Endothelial cell of umbilical vein (primary cell): ENCODE results near the gene DDX10. TPM values are rescaled to one million over a fixed set of nuclear protein-coding genes. Genes with fewer than 3 reads are reported as not detected.

Experiments used
- BruUV-seq: library from RNA; stranded (reverse); fragments of 400-500 nt; replicated peaks from 2 replicates; lab custom pipeline; 2021; lab: Mats Ljungman, UMichigan
- CTCF ChIA-PET: fragments of 300-600, 350-600 bp; sonication (Branson Sonifier 250); formaldehyde crosslinking; loops from one replicate; lab custom pipeline; 2021; ENCODE audit warnings: antibody characterized with exemption, inconsistent platforms; lab: Charles Lee
- POLR2A ChIA-PET: fragments of 300-600, 350-600 bp; sonication (Branson Sonifier 250); formaldehyde crosslinking; loops from one replicate; lab custom pipeline; 2021; ENCODE audit warnings: antibody characterized with exemption, inconsistent platforms; lab: Charles Lee
- DNase-seq: peaks from one replicate; pipeline ENCODE4 v3.0.0-alpha.2; 2011; ENCODE audit warnings: low read depth, low spot score
- FAIRE-seq: peaks from 2 replicates; lab custom pipeline; 2011; peaks lifted over from hg19 to GRCh38; lab: Jason Lieb, UNC
- H2AFZ ChIP-seq: 2 replicates; pipeline ENCODE4 v1.6.0; 2012; ENCODE audit warnings: low read depth, low read length, control low read depth, inconsistent platforms
- H3K27ac ChIP-seq: 2 replicates; pipeline ENCODE4 v1.5.1; 2011; ENCODE audit warnings: low read depth, mild to moderate bottlenecking, control low read depth, low read length, moderate library complexity; ENCODE audit not compliant: insufficient read depth
- H3K27me3 ChIP-seq, 2 experiments: 2 replicates each; pipeline versions ENCODE4 v1.6.0 to v1.6.1; 2011; ENCODE audit warnings: low read length in 2 of 2, mixed read lengths in 1 of 2; ENCODE audit not compliant: control insufficient read depth in 2 of 2, insufficient read depth in 2 of 2
- H3K36me3 ChIP-seq, 2 experiments: 2 replicates in 1 of 2; 3 replicates in 1 of 2; pipeline ENCODE4 v1.5.1; 2011; ENCODE audit warnings: low read length in 2 of 2, mild to moderate bottlenecking in 1 of 2, moderate library complexity in 1 of 2; ENCODE audit not compliant: control insufficient read depth in 2 of 2, insufficient read depth in 2 of 2; ENCODE audit errors: extremely low read depth in 1 of 2
- H3K4me1 ChIP-seq: 3 replicates; pipeline ENCODE4 v1.5.1; 2011; ENCODE audit warnings: mild to moderate bottlenecking, low read length; ENCODE audit not compliant: control insufficient read depth, insufficient read depth; ENCODE audit errors: extremely low read depth
- H3K4me2 ChIP-seq: 2 replicates; pipeline ENCODE4 v1.6.1; 2011; ENCODE audit warnings: low read length, control low read depth, mixed read lengths; ENCODE audit not compliant: insufficient read depth
- H3K4me3 ChIP-seq, 3 experiments: fragments of 200-600 bp in 1 of 3; sonication (generic), shearing (Covaris generic) in 1 of 3; replicated peaks in 1 of 3; 2 replicates each; pipeline ENCODE4 v1.5.1; 2011 to 2016; ENCODE audit warnings: control low read depth in 3 of 3, low read length in 3 of 3, mild to moderate bottlenecking in 2 of 3, inconsistent platforms in 1 of 3, low read depth in 1 of 3, moderate library complexity in 1 of 3; ENCODE audit not compliant: insufficient read depth in 1 of 3
- H3K79me2 ChIP-seq: 2 replicates; pipeline ENCODE4 v1.6.0; 2012; ENCODE audit warnings: low read length, inconsistent platforms; ENCODE audit not compliant: control insufficient read depth, insufficient read depth
- H3K9ac ChIP-seq: replicated peaks from 2 replicates; pipeline ENCODE3; 2011; ENCODE audit warnings: low read length, control low read depth; ENCODE audit not compliant: insufficient read depth; ENCODE audit errors: extremely low read depth
- H3K9me1 ChIP-seq: replicated peaks from 3 replicates; pipeline ENCODE4 v1.6.0; 2011; ENCODE audit warnings: mild to moderate bottlenecking, low read length; ENCODE audit not compliant: control insufficient read depth, insufficient read depth; ENCODE audit errors: extremely low read depth
- H3K9me3 ChIP-seq: replicated peaks from 2 replicates; pipeline ENCODE4 v1.5.1; 2012; ENCODE audit warnings: low read length, inconsistent platforms; ENCODE audit not compliant: control insufficient read depth, insufficient read depth
- H4K20me1 ChIP-seq: replicated peaks from 2 replicates; pipeline ENCODE3; 2011; ENCODE audit warnings: mild to moderate bottlenecking, low read length; ENCODE audit not compliant: control insufficient read depth, insufficient read depth; ENCODE audit errors: extremely low read depth
- CTCF ChIP-seq, 2 donors: IDR thresholded peaks; 1 replicate in 1 of 2; 2 replicates in 1 of 2; pipeline ENCODE4 v1.5.1; 2011; ENCODE audit warnings: low read length in 2 of 2, mild to moderate bottlenecking in 2 of 2, moderate library complexity in 2 of 2, control low read depth in 1 of 2, inconsistent platforms in 1 of 2, low read depth in 1 of 2; ENCODE audit not compliant: insufficient read depth in 1 of 2; ENCODE audit errors: extremely low read depth in 1 of 2
- FOS ChIP-seq: IDR thresholded peaks from 2 replicates; pipeline ENCODE4 v1.6.1; 2011; ENCODE audit warnings: mild to moderate bottlenecking, low read length, moderate library complexity, borderline replicate concordance; ENCODE audit not compliant: insufficient read depth
- JUN ChIP-seq: IDR thresholded peaks from 2 replicates; pipeline ENCODE4 v1.6.1; 2011; ENCODE audit warnings: borderline replicate concordance, low read depth; ENCODE audit not compliant: insufficient read length, insufficient read depth
- dilution Hi-C: fragments of 300-500 bp; cut with MboI; formaldehyde crosslinking; loops from one replicate; pipeline ENCODE4 v1.15.0; 2019; ENCODE audit warnings: low sequenced_read_pairs; ENCODE audit not compliant: extremely low pct_ligation_motif_present
- intact Hi-C: fragments of 100-400 bp; cut with micrococcal nuclease; formaldehyde crosslinking; loops from one replicate; pipeline ENCODE4 v1.10.0; 2022
- polyA plus RNA-seq, 4 experiments: library from polyadenylated mRNA; depleted of rRNA in 3 of 4; stranded (reverse) in 3 of 4; unstranded in 1 of 4; fragments of >200 nt; gene quantifications; 2 replicates each; pipeline versions ENCODE4 v1.2.1 to v1.2.3, GENCODE V29; 2011 to 2012; ENCODE audit warnings: missing spikeins in 1 of 4
- total RNA-seq: library from RNA; stranded (reverse); gene quantifications from 2 replicates; pipeline ENCODE4 v1.2.3, GENCODE V29; 2021
- TF ChIP-seq, protein P1 (sequence below): IDR thresholded peaks from 2 replicates; pipeline ENCODE4 v1.6.1; 2011; ENCODE audit not compliant: insufficient read depth, insufficient read length

DDX10 gene
- total and polyA plus RNA-seq, 2 donors (not counting 3 experiments of a cell fraction or from before 2014, with no cell fraction given), result 29.8 to 35.2 TPM

GRCh38 chr11:108781946-108782345, 117.1 kb downstream of the DDX10 start:
- no TSS peak for BruUV-seq
- TF ChIP-seq, protein P1, sequence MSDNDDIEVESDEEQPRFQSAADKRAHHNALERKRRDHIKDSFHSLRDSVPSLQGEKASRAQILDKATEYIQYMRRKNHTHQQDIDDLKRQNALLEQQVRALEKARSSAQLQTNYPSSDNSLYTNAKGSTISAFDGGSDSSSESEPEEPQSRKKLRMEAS, result no peak
- TF ChIP-seq CTCF (IDR thresholded peaks at IDR 0.05; ENCODE audit: extremely low read depth in 1 of 2, insufficient read depth in 1 of 2, low read depth in 1 of 2, low read length in 2 of 2) (no peak), FOS (no peak), JUN (no peak)
- DNase-seq, result no peak
- no peaks in the 10 kb centered on the region for H3K9me1 ChIP-seq
- no peaks in the 10 kb centered on the region for H3K9me3 ChIP-seq
- no peaks in the 10 kb centered on the region for H3K27me3 ChIP-seq
- H3K4me2 ChIP-seq, result no peak overlapping the region
- POLR2A ChIA-PET, result no interaction called here
- no peak overlapping the region for H3K4me3 ChIP-seq
- no peak overlapping the region for H3K27ac ChIP-seq
- dilution Hi-C loops, result no loop called here
- intact Hi-C loops, result no loop called here
- peaks cover 37% of the 10 kb centered on the region for H3K79me2 ChIP-seq
- H3K9ac ChIP-seq, result no peak overlapping the region
- H3K36me3 ChIP-seq, result no peaks in the 10 kb centered on the region
- CTCF ChIA-PET, result interaction anchor here (1.6 kb wide), 1 partner anchor 89 kb away, joined by 5 read pairs; no protein-coding TSS in a partner anchor
- no peaks in the 10 kb centered on the region for H4K20me1 ChIP-seq
- no peak for FAIRE-seq
- no peaks in the 10 kb centered on the region for H3K4me1 ChIP-seq
- H2AFZ ChIP-seq, result no peak overlapping the region
